Measurements from ENCODE around the gene HJURP.
A peak's percentile ranks its signal among the peaks of the same experiment; 100 is the strongest.

HJURP gene

DNA sequence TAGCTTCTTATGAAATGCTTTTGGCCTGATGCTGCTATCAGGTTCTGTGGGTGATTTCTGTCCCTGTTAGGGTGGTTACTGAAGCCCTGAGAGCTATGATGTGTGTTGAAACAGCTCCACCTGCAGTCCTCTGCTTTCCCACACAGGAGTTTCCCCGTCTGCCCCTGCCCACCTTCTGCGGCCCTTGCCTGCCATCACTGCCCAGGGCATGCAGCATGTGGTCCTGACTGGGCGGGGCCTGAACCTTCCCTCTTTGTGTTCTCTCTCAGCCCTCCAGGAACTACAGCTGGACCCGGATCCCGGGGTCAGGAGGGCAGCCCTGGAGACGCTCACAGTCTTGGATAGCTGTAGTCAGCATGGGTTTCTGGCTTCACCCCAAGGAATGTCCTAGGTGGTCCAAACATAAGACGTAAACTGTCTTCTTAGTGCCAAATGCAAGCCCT is 21.4 kb downstream of the HJURP start:
- Histone ChIP-seq H3K4me3 (ENCODE audit: low read depth in 1 of 2, low read length in 2 of 2) (no peak overlapping the region), H3K9ac (ENCODE audit: low read depth, low read length) (no peak overlapping the region), H3K9me3 (ENCODE audit: insufficient read depth, low read length, severe bottlenecking) (no peaks in the 10 kb centered on the region), H3K4me2 (ENCODE audit: insufficient read depth, low read length) (no peak overlapping the region), H2AFZ (ENCODE audit: low read depth, low read length) (no peak overlapping the region), H3K27ac (ENCODE audit: low read length) (no peak overlapping the region), H3K4me1 (ENCODE audit: insufficient read depth, low read length) (no peaks in the 10 kb centered on the region), H3K27me3 (ENCODE audit: insufficient read depth, low read length, poor library complexity) (no peaks in the 10 kb centered on the region), H3K79me2 (ENCODE audit: insufficient read depth, low read length) (peaks cover 17% of the 10 kb centered on the region), H3K36me3 (ENCODE audit: insufficient read depth, low read length) (peaks cover 48% of the 10 kb centered on the region), H4K20me1 (ENCODE audit: insufficient read depth, low read length) (peaks cover 23% of the 10 kb centered on the region)
- DNase-seq (no peak), ATAC-seq (ENCODE audit: insufficient read depth, low read depth) (peak; percentile 41)
- TF ChIP-seq, protein P1, sequence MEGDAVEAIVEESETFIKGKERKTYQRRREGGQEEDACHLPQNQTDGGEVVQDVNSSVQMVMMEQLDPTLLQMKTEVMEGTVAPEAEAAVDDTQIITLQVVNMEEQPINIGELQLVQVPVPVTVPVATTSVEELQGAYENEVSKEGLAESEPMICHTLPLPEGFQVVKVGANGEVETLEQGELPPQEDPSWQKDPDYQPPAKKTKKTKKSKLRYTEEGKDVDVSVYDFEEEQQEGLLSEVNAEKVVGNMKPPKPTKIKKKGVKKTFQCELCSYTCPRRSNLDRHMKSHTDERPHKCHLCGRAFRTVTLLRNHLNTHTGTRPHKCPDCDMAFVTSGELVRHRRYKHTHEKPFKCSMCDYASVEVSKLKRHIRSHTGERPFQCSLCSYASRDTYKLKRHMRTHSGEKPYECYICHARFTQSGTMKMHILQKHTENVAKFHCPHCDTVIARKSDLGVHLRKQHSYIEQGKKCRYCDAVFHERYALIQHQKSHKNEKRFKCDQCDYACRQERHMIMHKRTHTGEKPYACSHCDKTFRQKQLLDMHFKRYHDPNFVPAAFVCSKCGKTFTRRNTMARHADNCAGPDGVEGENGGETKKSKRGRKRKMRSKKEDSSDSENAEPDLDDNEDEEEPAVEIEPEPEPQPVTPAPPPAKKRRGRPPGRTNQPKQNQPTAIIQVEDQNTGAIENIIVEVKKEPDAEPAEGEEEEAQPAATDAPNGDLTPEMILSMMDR (IDR thresholded peaks at IDR 0.05; ENCODE audit: borderline replicate concordance, extremely low read depth, low read length, poor library complexity, severe bottlenecking), result peak; percentile 43
- no peak for TF ChIP-seq EZH2 (IDR thresholded peaks at IDR 0.05; ENCODE audit: borderline replicate concordance, low read depth, low read length, severe bottlenecking)

DNA sequence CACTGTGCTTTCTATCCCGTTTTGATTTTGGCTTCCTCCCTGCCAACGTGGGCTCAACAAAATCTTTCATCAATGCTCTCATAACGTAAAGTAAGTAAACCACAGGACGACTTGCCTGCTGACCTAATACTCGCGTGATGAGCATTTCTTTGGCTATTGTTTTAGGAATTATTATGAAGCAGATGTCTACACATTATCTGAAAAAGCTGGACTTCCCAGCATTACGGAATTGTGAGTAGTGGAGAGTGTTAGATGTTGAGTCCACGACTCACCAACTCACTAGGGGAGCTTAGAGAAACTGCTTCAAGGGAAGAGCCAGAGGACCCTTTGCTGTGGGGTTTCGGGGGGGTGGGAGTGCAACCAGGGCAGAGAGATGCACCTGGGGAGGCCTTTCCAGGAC is 21.9 kb downstream of the HJURP start:
- TF ChIP-seq EZH2 (IDR thresholded peaks at IDR 0.05; ENCODE audit: borderline replicate concordance, low read depth, low read length, severe bottlenecking), result no peak
- TF ChIP-seq, protein P1 (IDR thresholded peaks at IDR 0.05; ENCODE audit: borderline replicate concordance, extremely low read depth, low read length, poor library complexity, severe bottlenecking), result no peak
- Histone ChIP-seq H3K9ac (ENCODE audit: low read depth, low read length) (no peak overlapping the region), H3K27ac (ENCODE audit: low read length) (no peak overlapping the region), H2AFZ (ENCODE audit: low read depth, low read length) (no peak overlapping the region), H3K4me2 (ENCODE audit: insufficient read depth, low read length) (no peak overlapping the region), H3K4me1 (ENCODE audit: insufficient read depth, low read length) (no peaks in the 10 kb centered on the region), H3K27me3 (ENCODE audit: insufficient read depth, low read length, poor library complexity) (no peaks in the 10 kb centered on the region), H3K4me3 (ENCODE audit: low read depth in 1 of 2, low read length in 2 of 2) (no peak overlapping the region), H3K9me3 (ENCODE audit: insufficient read depth, low read length, severe bottlenecking) (no peaks in the 10 kb centered on the region), H3K79me2 (ENCODE audit: insufficient read depth, low read length) (peaks cover 12% of the 10 kb centered on the region; the same call in 1 of the 2 replicates), H3K36me3 (ENCODE audit: insufficient read depth, low read length) (peaks cover 43% of the 10 kb centered on the region), H4K20me1 (ENCODE audit: insufficient read depth, low read length) (peaks cover 20% of the 10 kb centered on the region)
- ATAC-seq (ENCODE audit: insufficient read depth, low read depth) (peak; percentile 12; the same call in 2 of the 3 replicates), DNase-seq (no peak)

DNA sequence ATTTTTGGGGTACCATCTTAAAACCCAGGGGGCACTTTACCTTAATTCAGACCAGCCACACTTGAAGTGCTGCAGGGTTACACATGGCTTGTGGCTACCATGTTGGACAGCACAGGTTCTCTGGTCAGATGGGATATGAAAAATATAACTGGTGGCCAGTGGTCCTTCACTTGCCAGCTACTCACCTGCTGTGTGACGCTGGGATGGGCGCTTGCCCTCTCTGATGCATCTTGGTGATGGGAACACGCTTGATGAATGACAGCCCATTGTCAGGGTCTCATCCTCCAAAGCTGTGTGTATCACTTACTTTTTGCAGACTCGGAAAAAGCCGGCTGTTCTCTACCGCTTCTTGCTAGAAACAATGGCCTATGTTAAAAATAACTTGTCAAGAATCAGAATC is 22.5 kb downstream of the HJURP start:
- no peaks in the 10 kb centered on the region for H3K27me3 ChIP-seq (ENCODE audit: insufficient read depth, low read length, poor library complexity)
- no peak for ATAC-seq (ENCODE audit: insufficient read depth, low read depth)
- no peaks in the 10 kb centered on the region for H3K4me1 ChIP-seq (ENCODE audit: insufficient read depth, low read length)
- no peak overlapping the region for H3K4me3 ChIP-seq (ENCODE audit: low read depth in 1 of 2, low read length in 2 of 2)
- peaks cover 17% of the 10 kb centered on the region for H4K20me1 ChIP-seq (ENCODE audit: insufficient read depth, low read length)
- H3K36me3 ChIP-seq (ENCODE audit: insufficient read depth, low read length), result peaks cover 38% of the 10 kb centered on the region
- no peak overlapping the region for H3K4me2 ChIP-seq (ENCODE audit: insufficient read depth, low read length)
- TF ChIP-seq, protein P1 (IDR thresholded peaks at IDR 0.05; ENCODE audit: borderline replicate concordance, extremely low read depth, low read length, poor library complexity, severe bottlenecking), result no peak
- no peak for TF ChIP-seq EZH2 (IDR thresholded peaks at IDR 0.05; ENCODE audit: borderline replicate concordance, low read depth, low read length, severe bottlenecking)
- H3K9ac ChIP-seq (ENCODE audit: low read depth, low read length), result no peak overlapping the region
- DNase-seq, result no peak
- no peak overlapping the region for H3K27ac ChIP-seq (ENCODE audit: low read length)
- no peaks in the 10 kb centered on the region for H3K9me3 ChIP-seq (ENCODE audit: insufficient read depth, low read length, severe bottlenecking)
- H2AFZ ChIP-seq (ENCODE audit: low read depth, low read length), result no peak overlapping the region
- peaks cover 9% of the 10 kb centered on the region; the same call in 1 of the 2 replicates for H3K79me2 ChIP-seq (ENCODE audit: insufficient read depth, low read length)
